Activated CD4-positive, alpha-beta T cell treated with anti-CD3 and anti-CD28 coated beads, Interleukin-2, Interleukin-4, amounts not matched to agents 100 ng/mL and 50 ng/mL, durations not matched to agents 16 hours and 8 hours (primary cell): ENCODE results near the gene BICD2.

ENCODE experiments used
- DNase-seq: peaks from one replicate; pipeline ENCODE4 v3.0.0-alpha.2; 2020; ENCODE audit warnings: low spot score

The BICD2 gene

DNA sequence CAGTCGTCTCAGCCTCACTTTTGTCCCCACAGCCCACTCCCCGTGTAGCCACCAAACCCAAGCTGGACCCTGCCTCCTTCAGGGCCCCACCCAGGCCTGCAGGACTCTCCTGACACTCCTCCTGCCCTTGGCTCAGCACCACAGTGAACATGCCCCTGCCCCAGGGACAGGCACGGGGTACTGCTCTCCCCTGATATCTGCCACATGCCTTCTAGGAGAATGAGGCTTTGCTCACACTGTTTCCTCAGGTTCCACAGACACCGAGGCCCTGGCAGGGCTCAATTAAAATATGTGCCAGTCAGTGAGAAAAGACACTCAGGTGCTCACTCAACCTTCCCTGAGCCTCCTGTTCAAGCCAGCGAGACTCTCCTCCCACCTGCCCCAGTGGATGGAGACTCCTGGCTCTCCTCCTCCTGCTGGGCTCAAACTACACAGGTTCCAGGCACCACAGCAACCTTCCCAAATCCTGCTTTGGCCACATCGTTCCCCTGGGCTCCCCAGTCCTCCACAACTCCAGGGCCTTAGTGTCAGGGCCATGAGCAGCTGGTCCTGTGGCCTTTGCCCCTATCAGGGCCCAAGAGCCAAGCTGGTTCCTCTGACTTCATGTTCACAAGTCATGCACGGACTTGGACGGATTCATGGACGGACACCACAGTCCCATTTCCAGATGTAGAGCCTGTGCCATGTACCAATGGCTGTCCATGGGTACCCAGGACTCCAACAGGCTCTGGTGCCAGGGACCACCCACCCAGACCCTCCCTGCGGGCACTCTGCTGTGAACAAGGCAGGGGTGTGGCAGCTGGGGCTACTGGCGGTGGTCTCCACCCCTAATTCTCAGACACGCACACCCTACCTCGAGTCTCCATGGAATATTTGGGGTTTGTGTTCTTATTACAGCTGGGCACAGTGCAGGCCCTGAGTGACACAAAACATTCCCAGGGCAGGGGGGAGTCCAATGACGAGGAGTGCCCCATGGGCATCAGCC lies 36.6 kb downstream of the BICD2 start:
- DNase-seq: no peak

DNA sequence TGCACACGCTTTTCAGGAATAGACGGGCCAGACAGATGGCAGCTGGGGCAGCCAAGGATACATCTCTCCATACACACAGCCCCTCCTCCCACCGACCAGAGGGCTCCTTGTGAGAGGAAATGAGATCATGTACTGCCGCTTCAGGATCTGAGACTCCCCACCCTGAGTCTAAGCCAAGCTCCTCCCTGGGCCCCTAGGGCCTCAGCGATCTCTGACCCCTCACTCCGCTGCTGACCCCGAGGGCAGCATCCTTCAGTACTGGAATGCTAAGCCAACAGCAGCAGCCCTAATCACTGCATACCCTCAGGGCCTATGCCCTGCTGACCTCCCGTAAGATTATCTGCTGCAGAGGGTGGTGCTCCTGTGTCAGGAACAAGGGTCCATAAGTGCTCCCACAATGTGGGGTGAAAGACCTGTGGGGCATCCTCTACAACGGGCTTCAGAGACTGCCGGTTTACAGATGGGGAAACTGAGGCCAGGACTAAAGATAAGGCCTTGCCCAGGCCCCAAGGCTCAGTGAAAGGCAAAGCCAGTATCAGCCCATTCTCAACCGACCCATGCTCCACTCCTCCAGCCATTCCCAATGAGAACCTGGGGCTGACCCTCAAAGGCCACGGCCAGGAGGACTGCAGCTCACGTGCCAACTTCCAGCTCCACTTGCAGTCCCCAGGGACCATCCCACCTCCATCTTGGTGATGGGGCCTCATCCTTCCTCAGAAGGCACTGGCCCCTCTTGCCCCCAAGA lies 37.5 kb downstream of the BICD2 start:
- no peak for DNase-seq

DNA sequence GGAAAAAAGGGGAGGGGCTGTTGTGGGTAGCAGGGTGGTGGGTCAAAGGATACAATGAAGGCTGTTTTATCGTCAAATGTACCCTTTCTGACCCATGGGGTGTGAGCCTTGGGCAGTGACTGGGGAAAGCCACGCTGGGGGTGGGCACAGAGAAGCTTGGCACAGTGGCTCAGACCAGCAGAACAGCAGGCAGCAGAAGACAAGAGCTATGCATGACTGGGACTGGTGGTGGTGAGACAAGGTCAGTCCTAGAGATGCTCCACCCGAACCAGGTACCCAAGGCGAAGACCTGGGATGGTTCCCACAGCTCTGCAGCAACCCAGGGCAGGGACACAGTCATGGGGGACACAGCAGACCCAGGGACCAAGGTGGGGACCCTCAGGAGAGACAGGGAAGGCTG lies 38.3 kb downstream of the BICD2 start:
- no peak for DNase-seq

GRCh38 chr9:92725766-92726165 lies 38.9 kb downstream of the BICD2 start:
- no peak for DNase-seq

DNA sequence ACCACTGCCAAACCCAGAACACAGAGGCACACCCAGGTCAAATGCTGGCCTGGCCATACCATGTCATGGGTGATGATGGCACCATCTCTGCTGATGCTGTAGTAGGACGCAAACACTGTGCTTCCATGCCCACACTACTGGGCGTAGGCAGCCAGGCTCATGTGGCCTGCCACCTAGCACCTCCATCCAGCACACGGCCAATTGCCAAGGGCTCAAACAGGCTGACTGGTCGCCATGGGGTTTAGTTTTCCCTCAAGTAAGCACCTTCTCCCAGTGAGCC lies 39.4 kb downstream of the BICD2 start:
- DNase-seq: no peak

- DNase-seq: no peak
These were observed 39.9 kb downstream of the BICD2 start for GRCh38 chr9:92724528-92725265.

DNA sequence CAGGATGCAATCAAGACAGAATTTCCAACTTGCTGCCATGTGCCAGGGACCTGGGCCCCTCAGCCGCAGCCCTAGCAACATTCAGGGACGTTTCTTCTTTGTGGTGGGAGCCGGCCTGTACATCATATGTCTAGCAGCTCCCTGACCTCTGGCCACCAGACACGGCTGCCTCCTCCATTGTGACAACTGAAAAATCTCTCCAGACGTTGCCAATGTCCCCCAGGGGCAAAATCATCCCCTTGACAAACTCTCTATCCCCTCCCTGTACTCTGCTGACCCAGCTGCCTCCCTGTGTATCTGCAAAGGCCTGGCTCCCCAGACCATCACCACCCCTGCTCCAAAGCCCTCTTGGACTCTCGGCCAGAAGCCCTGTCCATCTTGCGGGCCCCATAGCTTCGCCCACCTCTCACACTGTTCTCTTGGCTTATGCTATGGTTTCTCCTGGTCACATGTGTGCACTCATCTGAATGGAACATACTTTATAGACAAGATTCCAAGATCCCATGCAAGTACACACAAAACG lies 40.8 kb downstream of the BICD2 start:
- no peak for DNase-seq

- DNase-seq: no peak
These were observed 41.4 kb downstream of the BICD2 start for GRCh38 chr9:92723299-92723625.

DNA sequence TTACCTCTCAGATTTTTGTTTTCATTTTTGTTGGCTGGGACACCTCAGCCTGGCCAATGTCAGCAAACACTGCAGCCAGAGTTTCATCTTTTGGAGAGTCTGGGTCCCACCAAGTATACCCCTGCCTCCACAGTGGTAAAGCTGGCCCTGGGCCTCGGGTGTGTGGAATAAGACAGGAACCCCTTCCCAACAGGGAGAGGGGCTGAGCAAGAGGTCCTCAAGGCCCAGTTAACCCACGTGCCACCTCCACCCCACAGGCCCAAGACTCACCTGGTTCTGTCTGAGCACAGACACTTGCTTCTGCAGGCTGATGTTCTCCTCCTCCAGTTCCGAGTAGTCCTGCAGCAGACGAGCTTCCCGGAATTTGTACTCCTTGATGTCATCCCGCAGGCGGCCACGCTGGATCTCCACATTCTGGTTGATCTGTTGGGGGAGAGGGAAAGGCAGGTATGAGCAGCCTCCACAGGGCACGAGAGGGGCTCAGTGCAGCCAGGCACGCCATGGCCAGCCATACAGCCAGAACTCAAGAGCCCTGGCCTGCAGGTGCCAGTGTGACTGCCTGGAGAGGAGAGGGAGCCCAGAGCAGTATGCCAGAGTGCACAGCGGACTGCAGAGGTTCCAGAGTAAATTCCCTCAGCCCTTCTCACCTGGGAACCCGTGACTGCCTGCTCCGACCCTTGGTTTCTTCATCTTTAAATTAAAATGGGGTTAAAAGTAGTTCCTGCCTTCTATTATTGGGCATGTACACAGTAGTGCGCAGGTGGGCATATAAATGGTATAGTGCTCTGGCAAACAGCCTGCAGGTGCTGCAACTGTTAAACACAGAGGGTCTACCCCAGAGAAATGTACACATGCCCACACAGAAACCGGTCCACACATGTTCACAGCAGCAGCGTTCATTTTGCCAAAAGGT lies 42.0 kb downstream of the BICD2 start:
- no peak for DNase-seq

- no peak for DNase-seq
These were observed 43.1 kb downstream of the BICD2 start for GRCh38 chr9:92721548-92721947.

- DNase-seq: no peak
These were observed 43.7 kb downstream of the BICD2 start for GRCh38 chr9:92720807-92721535.

GRCh38 chr9:92720209-92720765 lies 44.3 kb downstream of the BICD2 start:
- no peak for DNase-seq

DNA sequence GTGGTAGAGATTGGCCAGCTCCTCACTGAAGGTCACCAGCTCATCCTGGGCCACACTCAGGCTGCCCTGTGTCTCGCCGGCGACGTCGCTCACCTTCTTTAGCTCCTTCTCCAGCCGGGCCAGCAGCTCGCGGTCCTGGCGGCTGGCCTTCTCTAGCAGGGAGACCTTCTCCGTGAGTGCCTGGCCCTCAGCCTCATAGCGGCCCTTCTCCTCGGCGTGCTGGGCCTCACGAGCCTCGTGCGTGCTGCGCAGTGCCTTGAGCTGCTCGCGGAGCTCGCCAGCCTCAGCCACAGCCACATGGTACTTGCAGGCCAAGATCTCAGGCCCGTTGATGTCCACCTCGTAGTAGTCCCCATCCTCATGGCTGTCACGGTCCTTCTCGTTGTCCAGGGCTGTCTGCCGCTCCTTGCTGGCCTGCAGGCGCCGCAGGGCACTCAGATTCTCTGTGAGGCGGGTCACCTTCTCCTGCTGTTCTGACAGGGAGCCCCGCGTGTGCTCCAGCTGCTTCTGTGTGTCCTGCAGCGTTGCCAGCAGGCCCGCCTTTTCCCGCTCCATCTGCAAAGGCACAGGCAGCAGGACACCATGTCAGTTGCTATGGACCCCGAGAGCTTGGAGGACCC lies 45.5 kb downstream of the BICD2 start:
- DNase-seq: no peak

DNA sequence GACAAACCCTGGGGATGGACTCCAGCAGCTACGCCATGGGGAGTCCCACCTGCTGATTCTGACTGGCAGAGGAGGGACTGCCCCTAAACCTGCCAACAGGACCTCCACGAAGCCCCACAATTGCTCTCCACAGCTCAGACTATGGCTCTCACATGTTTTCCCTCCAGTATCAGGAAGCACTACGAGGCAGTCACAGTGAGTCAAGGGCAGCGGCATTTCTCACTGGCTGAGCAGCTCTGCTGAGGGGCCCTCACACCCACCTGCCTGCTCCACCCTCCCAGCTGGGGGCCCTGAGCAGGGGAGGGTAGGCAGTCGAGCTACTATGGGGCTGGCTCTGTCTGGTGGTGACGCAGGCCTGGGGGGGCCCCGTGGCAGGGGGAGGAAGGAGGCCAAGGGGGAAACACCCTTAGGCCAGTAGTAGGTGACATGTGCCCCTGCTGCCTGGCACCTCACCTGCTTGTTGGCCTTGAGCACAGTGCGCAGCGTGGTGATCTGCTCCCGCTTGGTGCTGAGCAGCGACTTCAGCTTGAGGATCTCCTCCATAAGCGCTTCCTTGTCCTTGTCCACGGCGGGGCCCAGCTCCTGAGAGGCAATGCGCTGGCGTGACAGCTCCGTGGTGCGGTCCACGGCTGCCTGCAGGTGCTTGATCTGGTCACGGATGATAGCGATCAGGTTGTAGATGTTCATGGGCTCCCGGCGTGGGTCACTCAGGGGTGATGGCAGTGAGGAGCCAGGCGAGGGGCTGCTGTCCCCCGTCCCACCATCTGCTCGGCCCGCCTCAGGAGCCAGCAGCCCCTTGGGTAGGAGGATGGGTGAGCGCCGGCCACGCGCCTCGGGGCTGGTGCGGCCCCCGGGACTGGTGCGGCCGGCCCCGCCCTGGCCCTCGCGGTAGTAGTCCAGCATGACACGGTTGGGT lies 46.3 kb downstream of the BICD2 start:
- no peak for DNase-seq

- no peak for DNase-seq
These were observed 47.2 kb downstream of the BICD2 start for GRCh38 chr9:92717201-92718085.

DNA sequence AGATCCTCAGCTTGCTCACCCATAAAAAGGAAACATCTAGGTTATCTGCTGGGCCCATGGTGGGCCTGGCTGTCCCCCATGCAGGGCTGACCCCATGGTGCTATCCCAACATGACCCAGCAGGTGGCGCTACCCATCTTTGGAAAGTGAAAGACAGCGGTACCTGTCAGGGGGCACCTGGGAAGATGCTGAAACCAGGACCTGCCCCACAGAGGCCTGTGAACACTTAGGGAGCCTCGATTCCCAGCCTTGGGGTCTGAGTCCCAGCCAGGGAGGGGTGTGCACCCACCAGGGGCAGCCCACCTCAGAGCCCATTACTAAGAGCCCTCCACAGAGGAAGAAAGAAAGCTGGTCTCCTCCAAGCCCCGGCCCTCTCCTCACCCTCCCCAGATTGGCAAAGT lies 48.1 kb downstream of the BICD2 start:
- peak; percentile 73 for DNase-seq

- DNase-seq: no peak
These were observed 49.0 kb downstream of the BICD2 start for GRCh38 chr9:92715488-92716231.
